Thymus (tissue), 11 donors: ENCODE measurements around the gene EZR. TPM values are rescaled to one million over a fixed set of nuclear protein-coding genes. Genes with fewer than 3 reads are reported as not detected.

ENCODE experiments used
- DNase-seq, 9 donors: peaks; one replicate each; pipeline ENCODE4 v3.0.0-alpha.2; 2013; ENCODE audit warnings: low spot score in 9 of 9, low read depth in 6 of 9, missing footprints in 1 of 9
- H3K27ac ChIP-seq, 2 donors: one replicate each; pipeline ENCODE4 v1.5.1; 2013; ENCODE audit warnings: control low read depth in 1 of 2, low read depth in 1 of 2, low read length in 1 of 2, mild to moderate bottlenecking in 1 of 2, moderate library complexity in 1 of 2
- H3K27me3 ChIP-seq, 2 donors: one replicate each; pipeline ENCODE4 v1.5.1; 2013; ENCODE audit warnings: low read length in 1 of 2; ENCODE audit not compliant: control insufficient read depth in 2 of 2, insufficient read depth in 1 of 2
- H3K36me3 ChIP-seq, 2 donors: one replicate each; pipeline ENCODE4 v1.5.1; 2013; ENCODE audit warnings: low read length in 1 of 2, mild to moderate bottlenecking in 1 of 2, moderate library complexity in 1 of 2; ENCODE audit not compliant: control insufficient read depth in 2 of 2, insufficient read depth in 2 of 2
- H3K4me1 ChIP-seq, 2 donors: one replicate each; pipeline ENCODE4 v1.5.1; 2013; ENCODE audit warnings: low read length in 2 of 2; ENCODE audit not compliant: control insufficient read depth in 2 of 2, insufficient read depth in 2 of 2
- H3K4me3 ChIP-seq, 2 donors: one replicate each; pipeline ENCODE4 v1.5.1; 2013; ENCODE audit warnings: low read length in 2 of 2, control low read depth in 1 of 2, mild to moderate bottlenecking in 1 of 2
- H3K9me3 ChIP-seq, 2 donors: one replicate each; pipeline ENCODE4 v1.5.1; 2013; ENCODE audit warnings: low read length in 1 of 2, mild to moderate bottlenecking in 1 of 2; ENCODE audit not compliant: control insufficient read depth in 2 of 2, insufficient read depth in 1 of 2
- WGBS: extraction: QIAGEN DNeasy Blood & Tissue Kit; methylation state at CpG from one replicate; pipeline ENCODE4 v1.1.7; 2013; 5-methylcytosine and 5-hydroxymethylcytosine counted together
- polyA plus RNA-seq: library from polyadenylated mRNA; stranded (reverse); fragments of 200-250 nt; gene quantifications from one replicate; pipeline ENCODE4 v1.2.3, GENCODE V29; 2013
- total RNA-seq: library from RNA; stranded (reverse); fragments of 120-200 nt; gene quantifications from one replicate; pipeline ENCODE4 v1.2.4, GENCODE V29; 2013
- donor health status: healthy.

The EZR gene
- total and polyA plus RNA-seq, 2 donors = 132 to 165 TPM

DNA sequence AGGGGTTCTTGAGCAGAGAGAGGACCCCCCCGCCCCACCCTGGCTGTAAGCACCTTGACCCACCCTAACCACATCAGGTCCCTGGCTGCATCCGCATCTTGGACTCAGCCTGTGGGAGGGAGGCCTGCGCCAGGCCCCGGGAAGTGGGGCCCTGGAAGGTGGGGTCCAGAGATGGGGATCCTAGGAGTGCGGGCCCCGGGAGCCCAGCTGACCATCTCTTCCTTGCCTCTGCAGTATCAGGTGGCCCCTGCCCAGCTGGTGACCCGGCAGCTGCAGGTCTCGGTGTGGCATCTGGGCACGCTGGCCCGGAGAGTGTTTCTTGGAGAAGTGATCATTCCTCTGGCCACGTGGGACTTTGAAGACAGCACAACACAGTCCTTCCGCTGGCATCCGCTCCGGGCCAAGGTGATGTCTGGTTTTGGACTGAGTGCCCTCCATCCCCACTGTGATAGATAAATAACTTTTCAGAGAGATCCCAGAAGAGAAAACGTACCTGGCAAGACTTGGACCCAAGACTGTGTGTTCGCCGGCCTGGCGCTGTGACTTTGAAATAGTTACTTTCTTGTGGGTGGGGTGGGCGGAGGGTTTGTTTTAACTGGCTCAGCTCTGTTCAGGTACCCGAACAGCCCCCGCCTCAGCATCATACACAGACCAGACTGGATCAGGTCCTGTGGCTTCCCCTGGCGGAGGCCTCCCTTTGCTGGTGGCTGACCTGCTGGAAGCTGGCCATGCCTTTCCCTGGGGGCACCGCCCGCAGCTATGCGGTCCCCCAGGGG is 62.0 kb downstream of the EZR start:
- H3K27ac ChIP-seq = no peak overlapping the region
- DNase-seq = no peak
- no peaks in the 10 kb centered on the region for H3K4me1 ChIP-seq
- peaks cover 44 to 66% of the 10 kb centered on the region in 2 donors for H3K36me3 ChIP-seq
- 97% methylated on average over 25 of the region's 25 CpGs for WGBS
- no peak overlapping the region for H3K4me3 ChIP-seq
- H3K27me3 ChIP-seq = no peaks in the 10 kb centered on the region
- no peaks in the 10 kb centered on the region for H3K9me3 ChIP-seq

DNA sequence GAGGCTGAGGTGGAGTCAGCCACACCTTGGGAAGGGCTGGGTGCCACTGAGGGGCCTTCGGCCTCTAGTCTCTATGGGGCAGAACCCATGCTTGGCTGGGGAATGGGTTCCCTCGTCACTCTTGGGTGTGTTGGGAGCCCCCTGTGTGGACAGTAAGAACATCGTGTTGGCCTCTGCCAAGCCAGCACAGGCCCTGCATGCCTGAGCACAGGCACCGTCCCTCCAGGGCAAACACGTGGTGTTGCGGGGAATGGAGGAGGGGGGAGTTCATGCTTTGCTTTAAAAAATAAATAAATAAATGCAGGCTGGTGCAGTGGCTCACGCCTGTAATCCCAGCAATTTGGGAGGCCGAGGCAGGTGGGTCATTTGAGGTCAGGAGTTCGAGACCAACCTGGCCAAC is 63.0 kb downstream of the EZR start:
- Histone ChIP-seq H3K27ac (no peak overlapping the region), H3K9me3 (no peaks in the 10 kb centered on the region), H3K4me1 (peaks cover 0 to 6% of the 10 kb centered on the region in 2 donors), H3K4me3 (no peak overlapping the region), H3K27me3 (no peaks in the 10 kb centered on the region), H3K36me3 (peaks cover 46 to 69% of the 10 kb centered on the region in 2 donors)
- 91% methylated on average over 9 of the region's 9 CpGs for whole genome bisulfite sequencing
- no peak for DNase-seq

DNA sequence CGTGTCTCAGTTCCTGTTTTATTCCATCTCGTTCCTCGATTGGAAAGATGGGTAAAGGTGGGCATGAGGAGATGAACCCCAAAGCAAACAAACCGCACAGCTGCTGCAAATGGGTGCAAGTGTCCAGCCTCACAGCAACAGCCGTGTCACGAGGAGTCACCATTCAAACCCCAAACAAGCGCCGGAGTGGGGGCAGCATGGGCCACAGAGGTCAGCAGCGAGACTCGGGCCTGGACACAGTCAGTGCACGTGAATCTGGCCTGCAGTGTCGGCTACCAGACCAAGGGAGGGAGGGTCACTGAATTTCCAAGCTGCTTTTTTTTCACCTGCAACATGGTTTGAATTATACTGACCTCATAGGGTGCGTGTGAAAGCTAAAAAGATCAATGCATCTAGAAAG is 63.5 kb downstream of the EZR start:
- Histone ChIP-seq H3K4me3 (no peak overlapping the region), H3K4me1 (peaks cover 0 to 6% of the 10 kb centered on the region in 2 donors), H3K27ac (no peak overlapping the region), H3K36me3 (peaks cover 43 to 67% of the 10 kb centered on the region in 2 donors), H3K27me3 (no peaks in the 10 kb centered on the region), H3K9me3 (no peaks in the 10 kb centered on the region)
- DNase-seq = no peak
- WGBS = 98% methylated on average over 13 of the region's 13 CpGs

DNA sequence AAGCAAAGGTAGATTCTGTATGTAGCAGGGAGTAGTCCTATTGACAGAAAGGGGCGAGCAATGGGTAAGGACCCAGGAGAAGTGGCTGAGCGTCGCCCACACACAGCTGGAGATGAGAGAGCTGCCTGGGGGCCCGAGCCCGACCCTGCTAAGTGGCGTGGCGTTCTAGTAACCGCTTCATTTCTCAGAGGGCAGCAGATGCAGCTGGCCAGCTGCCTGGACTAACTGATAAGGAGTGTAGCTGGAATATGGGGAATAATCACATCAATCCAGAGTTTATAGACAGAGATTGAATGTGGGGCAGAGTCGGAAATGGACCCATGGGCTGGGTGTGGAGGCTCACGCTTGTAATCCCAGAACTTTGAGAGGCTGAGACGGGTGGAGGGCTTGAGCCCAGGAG is 64.4 kb downstream of the EZR start:
- Histone ChIP-seq H3K27me3 (no peaks in the 10 kb centered on the region), H3K27ac (no peak overlapping the region), H3K4me3 (no peak overlapping the region), H3K36me3 (peaks cover 48 to 66% of the 10 kb centered on the region in 2 donors), H3K4me1 (peaks cover 0 to 6% of the 10 kb centered on the region in 2 donors), H3K9me3 (no peaks in the 10 kb centered on the region)
- no peak for DNase-seq
- 96% methylated on average over 11 of the region's 11 CpGs for WGBS

DNA sequence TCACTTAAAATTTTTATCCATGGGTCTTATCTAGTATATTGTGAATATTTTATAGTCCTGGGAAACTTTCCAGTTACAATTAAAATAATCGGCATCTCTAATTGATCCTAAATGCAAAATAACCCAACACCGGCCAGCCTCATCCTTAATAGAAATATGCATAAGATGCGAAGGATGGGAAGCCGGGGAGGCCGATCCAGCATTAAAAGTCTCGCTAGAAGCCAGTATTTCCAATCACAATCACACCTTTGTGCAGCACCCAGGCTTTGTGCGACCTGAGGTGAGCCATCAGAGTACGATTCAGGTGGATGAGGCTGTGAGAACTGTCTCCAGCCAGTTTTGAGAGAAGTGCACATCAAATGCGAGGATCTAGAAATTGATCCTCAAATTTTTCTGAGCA is 65.4 kb downstream of the EZR start:
- peaks cover 52 to 64% of the 10 kb centered on the region in 2 donors for H3K36me3 ChIP-seq
- no peaks in the 10 kb centered on the region for H3K9me3 ChIP-seq
- H3K4me1 ChIP-seq = peaks cover 0 to 6% of the 10 kb centered on the region in 2 donors
- H3K27ac ChIP-seq = no peak overlapping the region
- H3K27me3 ChIP-seq = no peaks in the 10 kb centered on the region
- DNase-seq = no peak
- H3K4me3 ChIP-seq = no peak overlapping the region
- whole genome bisulfite sequencing = 88% methylated on average over 9 of the region's 9 CpGs

DNA sequence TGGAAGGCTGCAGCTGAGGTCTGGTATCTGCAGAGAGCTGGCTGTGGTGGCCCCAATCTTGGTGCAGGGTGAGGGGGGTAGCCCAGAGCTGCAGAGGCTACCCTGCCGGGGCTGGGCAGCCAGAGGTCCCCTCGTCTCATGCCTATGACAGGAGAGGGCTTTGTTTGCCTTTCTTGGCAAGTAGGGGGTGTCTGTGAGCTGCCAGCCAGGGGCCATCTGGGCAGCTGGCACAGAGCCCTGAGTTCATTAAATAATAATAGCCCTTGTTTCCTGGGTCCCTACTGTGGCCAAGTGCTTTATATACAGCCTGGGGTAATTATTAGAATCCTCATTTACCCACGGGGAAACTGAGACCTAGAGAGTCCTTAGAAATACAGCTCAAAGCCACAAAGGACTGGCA is 66.6 kb downstream of the EZR start:
- H3K4me1 ChIP-seq = peaks cover 0 to 6% of the 10 kb centered on the region in 2 donors
- H3K4me3 ChIP-seq = no peak overlapping the region
- H3K27me3 ChIP-seq = no peaks in the 10 kb centered on the region
- H3K27ac ChIP-seq = no peak overlapping the region
- no peak for DNase-seq
- WGBS = 86% methylated on average over 3 of the region's 3 CpGs
- H3K9me3 ChIP-seq = no peaks in the 10 kb centered on the region
- peaks cover 51 to 55% of the 10 kb centered on the region in 2 donors for H3K36me3 ChIP-seq

DNA sequence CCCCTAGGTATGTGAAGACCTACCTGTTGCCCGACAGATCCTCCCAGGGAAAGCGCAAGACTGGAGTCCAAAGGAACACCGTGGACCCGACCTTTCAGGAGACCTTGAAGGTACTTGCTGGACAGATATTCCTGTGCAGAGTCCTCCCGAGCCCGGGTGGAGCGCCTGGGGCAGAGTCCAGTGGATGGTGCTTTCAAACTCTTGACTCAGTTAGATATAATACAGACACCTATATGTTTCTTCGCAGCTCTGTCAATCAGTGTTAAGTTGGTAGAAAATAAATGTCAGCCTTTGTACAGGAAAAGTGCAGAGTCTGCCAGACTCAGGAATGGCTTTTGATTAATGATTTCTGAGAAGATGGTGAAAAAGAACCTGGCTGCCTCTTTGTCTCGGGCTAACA is 67.2 kb downstream of the EZR start:
- Histone ChIP-seq H3K36me3 (peaks cover 47 to 53% of the 10 kb centered on the region in 2 donors), H3K27me3 (no peaks in the 10 kb centered on the region), H3K27ac (no peak overlapping the region), H3K4me3 (no peak overlapping the region), H3K4me1 (peaks cover 0 to 6% of the 10 kb centered on the region in 2 donors), H3K9me3 (no peaks in the 10 kb centered on the region)
- no peak for DNase-seq
- 93% methylated on average over 9 of the region's 9 CpGs for WGBS

DNA sequence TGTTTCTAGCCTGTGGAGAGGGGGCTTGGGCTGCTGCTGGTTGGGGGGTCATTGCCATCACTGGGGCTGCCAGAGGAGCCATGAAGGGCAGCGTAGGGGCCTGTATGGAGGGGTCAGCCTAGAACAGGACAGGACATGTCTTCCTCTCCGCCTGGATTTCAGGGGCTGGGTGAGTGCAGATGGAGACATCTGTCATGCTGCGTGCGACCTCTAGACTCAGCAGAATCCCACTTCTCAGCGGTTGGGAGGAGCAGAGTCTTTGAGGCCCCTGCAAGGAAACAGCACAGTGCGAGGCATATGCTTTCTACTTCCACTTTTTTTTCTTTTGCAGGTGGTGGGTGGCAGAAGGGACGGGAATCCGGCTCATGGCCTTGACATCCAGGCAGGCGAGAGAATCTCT is 67.9 kb downstream of the EZR start:
- 54% methylated on average over 9 of the region's 9 CpGs for WGBS
- Histone ChIP-seq H3K27me3 (no peaks in the 10 kb centered on the region), H3K9me3 (no peaks in the 10 kb centered on the region), H3K4me1 (peaks cover 0 to 6% of the 10 kb centered on the region in 2 donors), H3K36me3 (peaks cover 47 to 53% of the 10 kb centered on the region in 2 donors), H3K27ac (no peak overlapping the region), H3K4me3 (no peak overlapping the region)
- no peak for DNase-seq

DNA sequence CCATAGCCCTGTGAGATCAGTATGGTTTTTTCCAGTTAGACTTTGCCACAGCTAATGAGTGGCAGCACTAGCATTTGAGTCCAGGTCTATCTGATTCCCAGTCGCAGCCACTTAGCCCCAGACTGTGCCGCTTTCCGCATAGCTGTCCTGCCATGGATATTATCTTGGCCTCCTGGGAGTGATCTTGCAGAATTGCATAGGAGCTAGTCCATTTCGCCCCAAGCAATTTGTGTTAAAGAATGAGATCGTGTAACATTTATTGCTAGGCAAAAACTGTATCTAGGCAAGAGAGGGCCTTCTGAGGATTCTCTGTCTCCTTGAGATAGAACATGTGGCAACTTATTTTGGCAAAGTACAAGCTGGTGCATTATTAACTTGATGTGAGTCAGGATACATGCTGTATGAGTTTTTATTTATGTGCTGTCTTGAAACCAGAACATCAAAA is 74.2 kb downstream of the EZR start:
- DNase-seq = no peak
- Histone ChIP-seq H3K4me3 (no peak overlapping the region), H3K36me3 (peaks cover 20 to 24% of the 10 kb centered on the region in 2 donors), H3K27ac (no peak overlapping the region), H3K4me1 (no peaks in the 10 kb centered on the region), H3K27me3 (no peaks in the 10 kb centered on the region), H3K9me3 (no peaks in the 10 kb centered on the region)
- WGBS = 96% methylated on average over 5 of the region's 5 CpGs
